Stimulated activated CD8-positive, alpha-beta memory T cell treated with anti-CD3 and anti-CD28 coated beads, Interleukin-12 subunit alpha, Interleukin-12 subunit beta, amount 100 ng/mL, for 24 hours (primary cell): ENCODE measurements around the gene GAP43.

Experiments
- DNase-seq: peaks from one replicate; pipeline ENCODE4 v3.0.0-alpha.2; 2020; ENCODE audit errors: extremely low read depth

Gene GAP43

DNA sequence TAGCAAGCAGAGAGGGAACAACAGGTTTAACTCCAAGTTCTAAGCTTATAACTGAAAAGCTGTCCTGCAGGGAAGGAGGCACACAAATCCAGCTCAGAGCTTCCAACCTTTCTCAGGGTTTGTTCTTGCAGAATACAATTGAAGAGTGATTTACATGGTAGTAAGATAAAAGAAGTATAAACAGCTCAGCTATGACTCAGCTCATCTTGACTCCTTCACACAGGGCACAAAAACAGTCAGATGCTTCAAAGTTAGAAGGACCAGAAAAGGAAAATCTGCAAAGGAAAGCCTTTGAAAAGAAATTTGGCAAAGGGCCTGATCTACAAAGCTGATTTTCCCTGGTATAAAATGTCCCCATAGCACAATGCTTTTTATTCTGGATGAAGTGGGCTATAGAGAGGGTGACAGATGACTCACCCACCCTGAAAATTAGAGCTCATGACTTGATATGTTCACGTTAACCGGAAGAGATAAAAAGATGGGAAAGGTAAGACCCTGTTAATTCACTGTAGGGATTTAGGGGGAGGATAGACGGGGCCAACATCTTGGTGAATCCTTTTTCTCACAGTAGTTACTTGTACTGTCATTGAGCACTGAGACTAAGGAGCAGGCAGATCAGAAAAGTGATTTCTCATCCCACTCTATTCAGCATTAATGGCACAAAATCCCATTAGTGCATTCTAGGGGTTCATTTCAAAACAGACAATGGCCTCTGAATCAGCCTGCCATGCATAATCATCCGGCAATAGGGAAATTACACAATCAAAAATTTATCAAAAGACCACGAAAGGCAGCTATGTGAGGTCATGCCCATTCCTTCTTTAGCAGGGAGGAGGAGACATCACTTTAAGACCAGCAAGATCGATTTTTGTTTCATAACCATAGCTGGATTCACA, 143.5 kb downstream of the GAP43 start:
- no peak for DNase-seq

DNA sequence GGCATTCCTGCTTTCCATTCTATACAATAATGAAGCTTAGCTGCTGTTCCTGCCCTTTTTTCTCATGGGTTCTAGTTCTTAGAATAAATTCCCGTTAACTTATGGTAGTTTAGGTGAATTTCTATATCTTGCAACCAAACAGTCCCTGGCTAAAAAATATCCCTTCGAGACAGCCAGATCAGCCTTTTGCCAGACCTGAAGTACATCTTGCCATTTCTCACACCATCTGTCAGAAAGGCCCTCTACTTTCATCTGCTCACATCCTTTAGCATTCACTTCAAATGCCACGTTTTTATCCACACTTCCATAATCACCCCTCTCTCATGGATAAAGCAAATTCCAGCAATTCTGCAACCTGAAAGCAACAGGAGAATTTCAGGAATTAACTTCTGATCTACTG, 145.4 kb downstream of the GAP43 start:
- DNase-seq: no peak
